Measurements from ENCODE around the gene RYR3.

RYR3 gene

DNA sequence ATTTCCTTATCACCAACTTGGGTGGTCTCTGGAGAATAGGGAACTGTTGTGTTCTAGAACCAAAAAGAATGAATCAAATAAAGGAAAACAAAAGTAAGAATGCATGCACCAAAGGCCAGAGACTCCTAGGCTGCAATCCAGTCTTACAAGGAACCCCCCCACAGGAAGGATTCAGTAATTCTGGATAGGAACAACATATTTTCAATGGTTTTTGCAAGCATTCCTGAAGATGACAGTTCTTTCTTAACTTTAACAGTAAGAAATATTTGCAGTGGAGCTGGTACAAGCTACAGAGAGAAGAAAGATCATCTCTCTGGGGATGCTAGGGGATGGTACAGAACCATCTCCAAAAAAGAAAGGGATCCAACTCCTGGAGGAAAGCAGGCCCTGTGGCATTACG lies 541.3 kb downstream of the RYR3 start:
- peak; percentile 44 for ATAC-seq
- TF ChIP-seq GLIS3 (CRISPR knock-in tag; IDR thresholded peaks at IDR 0.05) (no peak), ISL1 (CRISPR knock-in tag; IDR thresholded peaks at IDR 0.05) (no peak), PPARA (CRISPR knock-in tag; IDR thresholded peaks at IDR 0.05; ENCODE audit: borderline replicate concordance) (no peak), ZNF565 (CRISPR knock-in tag; conservative IDR thresholded peaks at IDR 0.05; ENCODE audit: low read depth) (no peak)

DNA sequence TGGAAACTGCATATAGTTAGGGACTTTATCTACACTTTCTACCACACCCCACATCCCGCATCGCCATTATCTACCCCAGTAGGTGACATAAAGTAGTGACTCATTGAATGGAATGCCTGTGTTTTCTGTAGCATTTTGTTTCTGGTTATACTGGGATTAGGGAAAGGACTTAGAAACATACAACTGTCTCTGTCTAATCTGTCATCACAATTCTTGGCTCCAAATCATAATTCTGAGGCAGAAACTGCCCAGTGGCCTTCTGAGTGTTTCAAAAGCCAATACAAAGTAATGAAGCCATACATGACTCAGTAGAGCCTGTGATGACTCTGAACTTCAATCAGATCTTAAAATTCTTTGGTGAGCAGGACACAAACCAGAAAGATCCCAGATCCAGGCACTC lies 541.8 kb downstream of the RYR3 start:
- peak; percentile 76 for ATAC-seq
- peak; percentile 81 for TF ChIP-seq ISL1 (CRISPR knock-in tag; IDR thresholded peaks at IDR 0.05)
- TF ChIP-seq, protein P1, sequence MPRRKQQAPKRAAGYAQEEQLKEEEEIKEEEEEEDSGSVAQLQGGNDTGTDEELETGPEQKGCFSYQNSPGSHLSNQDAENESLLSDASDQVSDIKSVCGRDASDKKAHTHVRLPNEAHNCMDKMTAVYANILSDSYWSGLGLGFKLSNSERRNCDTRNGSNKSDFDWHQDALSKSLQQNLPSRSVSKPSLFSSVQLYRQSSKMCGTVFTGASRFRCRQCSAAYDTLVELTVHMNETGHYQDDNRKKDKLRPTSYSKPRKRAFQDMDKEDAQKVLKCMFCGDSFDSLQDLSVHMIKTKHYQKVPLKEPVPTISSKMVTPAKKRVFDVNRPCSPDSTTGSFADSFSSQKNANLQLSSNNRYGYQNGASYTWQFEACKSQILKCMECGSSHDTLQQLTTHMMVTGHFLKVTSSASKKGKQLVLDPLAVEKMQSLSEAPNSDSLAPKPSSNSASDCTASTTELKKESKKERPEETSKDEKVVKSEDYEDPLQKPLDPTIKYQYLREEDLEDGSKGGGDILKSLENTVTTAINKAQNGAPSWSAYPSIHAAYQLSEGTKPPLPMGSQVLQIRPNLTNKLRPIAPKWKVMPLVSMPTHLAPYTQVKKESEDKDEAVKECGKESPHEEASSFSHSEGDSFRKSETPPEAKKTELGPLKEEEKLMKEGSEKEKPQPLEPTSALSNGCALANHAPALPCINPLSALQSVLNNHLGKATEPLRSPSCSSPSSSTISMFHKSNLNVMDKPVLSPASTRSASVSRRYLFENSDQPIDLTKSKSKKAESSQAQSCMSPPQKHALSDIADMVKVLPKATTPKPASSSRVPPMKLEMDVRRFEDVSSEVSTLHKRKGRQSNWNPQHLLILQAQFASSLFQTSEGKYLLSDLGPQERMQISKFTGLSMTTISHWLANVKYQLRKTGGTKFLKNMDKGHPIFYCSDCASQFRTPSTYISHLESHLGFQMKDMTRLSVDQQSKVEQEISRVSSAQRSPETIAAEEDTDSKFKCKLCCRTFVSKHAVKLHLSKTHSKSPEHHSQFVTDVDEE (CRISPR knock-in tag; IDR thresholded peaks at IDR 0.05), result no peak
- TF ChIP-seq GLIS3 (CRISPR knock-in tag; IDR thresholded peaks at IDR 0.05), result 0 out of 2 replicates have a peak, but pooled peaks have one; percentile 45
- no peak for TF ChIP-seq SNAI2 (CRISPR knock-in tag; IDR thresholded peaks at IDR 0.05)
- TF ChIP-seq ZFP3 (CRISPR knock-in tag; IDR thresholded peaks at IDR 0.05), result 0 out of 2 replicates have a peak, but pooled peaks have one; percentile 59

DNA sequence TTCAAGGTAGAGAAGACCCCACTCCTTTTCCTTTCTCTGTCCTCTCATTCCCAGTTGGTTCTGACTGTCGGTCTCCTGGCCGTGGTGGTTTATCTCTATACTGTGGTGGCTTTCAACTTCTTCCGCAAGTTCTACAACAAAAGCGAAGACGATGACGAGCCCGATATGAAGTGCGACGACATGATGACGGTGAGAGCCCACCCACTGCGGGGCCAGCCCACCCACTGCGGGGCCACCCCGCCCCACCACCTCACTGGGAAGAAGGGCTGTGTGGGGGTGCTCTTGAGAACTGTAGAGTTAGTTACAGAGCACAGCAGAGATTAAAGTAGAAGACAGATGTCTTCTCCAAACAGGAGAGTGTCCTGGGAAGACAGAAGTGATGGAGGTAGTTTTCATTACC lies 547.0 kb downstream of the RYR3 start:
- TF ChIP-seq ISL1 (CRISPR knock-in tag; IDR thresholded peaks at IDR 0.05) (no peak), ZC3H10 (CRISPR knock-in tag; IDR thresholded peaks at IDR 0.05) (no peak), ESRRG (CRISPR knock-in tag; IDR thresholded peaks at IDR 0.05) (no peak)

DNA sequence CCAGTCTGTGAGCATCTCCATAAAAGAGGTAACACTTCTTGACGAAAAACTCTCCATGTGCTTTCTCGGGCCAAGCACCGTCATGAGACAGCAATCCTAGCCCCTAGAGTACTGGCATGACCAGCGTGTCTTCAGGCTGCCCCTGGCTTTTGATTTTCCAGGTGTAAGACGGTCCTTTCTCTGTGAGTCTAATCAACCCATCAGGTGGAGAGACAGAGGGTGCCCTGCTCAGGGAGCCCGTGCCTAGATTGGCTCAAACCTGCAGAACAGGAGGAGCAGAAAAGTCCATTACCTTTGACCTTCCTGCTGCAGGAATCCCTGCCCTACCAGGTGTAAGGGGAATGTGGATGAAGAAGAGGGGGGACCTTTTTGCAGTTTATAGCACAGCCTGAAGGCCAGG lies 548.1 kb downstream of the RYR3 start:
- no peak for TF ChIP-seq ZNF70 (CRISPR knock-in tag; IDR thresholded peaks at IDR 0.05)
- no peak for TF ChIP-seq OSR1 (CRISPR knock-in tag; IDR thresholded peaks at IDR 0.05)
- TF ChIP-seq, protein P2, sequence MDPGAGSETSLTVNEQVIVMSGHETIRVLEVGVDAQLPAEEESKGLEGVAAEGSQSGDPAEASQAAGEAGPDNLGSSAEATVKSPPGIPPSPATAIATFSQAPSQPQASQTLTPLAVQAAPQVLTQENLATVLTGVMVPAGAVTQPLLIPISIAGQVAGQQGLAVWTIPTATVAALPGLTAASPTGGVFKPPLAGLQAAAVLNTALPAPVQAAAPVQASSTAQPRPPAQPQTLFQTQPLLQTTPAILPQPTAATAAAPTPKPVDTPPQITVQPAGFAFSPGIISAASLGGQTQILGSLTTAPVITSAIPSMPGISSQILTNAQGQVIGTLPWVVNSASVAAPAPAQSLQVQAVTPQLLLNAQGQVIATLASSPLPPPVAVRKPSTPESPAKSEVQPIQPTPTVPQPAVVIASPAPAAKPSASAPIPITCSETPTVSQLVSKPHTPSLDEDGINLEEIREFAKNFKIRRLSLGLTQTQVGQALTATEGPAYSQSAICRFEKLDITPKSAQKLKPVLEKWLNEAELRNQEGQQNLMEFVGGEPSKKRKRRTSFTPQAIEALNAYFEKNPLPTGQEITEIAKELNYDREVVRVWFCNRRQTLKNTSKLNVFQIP (CRISPR knock-in tag; IDR thresholded peaks at IDR 0.05; ENCODE audit: borderline replicate concordance, low read depth), result no peak
- no peak for TF ChIP-seq BACH2 (CRISPR knock-in tag; IDR thresholded peaks at IDR 0.05; ENCODE audit: borderline replicate concordance)
- no peak for TF ChIP-seq ESRRG (CRISPR knock-in tag; IDR thresholded peaks at IDR 0.05)
- TF ChIP-seq GLIS3 (CRISPR knock-in tag; IDR thresholded peaks at IDR 0.05), result no peak
- TF ChIP-seq, protein P3, sequence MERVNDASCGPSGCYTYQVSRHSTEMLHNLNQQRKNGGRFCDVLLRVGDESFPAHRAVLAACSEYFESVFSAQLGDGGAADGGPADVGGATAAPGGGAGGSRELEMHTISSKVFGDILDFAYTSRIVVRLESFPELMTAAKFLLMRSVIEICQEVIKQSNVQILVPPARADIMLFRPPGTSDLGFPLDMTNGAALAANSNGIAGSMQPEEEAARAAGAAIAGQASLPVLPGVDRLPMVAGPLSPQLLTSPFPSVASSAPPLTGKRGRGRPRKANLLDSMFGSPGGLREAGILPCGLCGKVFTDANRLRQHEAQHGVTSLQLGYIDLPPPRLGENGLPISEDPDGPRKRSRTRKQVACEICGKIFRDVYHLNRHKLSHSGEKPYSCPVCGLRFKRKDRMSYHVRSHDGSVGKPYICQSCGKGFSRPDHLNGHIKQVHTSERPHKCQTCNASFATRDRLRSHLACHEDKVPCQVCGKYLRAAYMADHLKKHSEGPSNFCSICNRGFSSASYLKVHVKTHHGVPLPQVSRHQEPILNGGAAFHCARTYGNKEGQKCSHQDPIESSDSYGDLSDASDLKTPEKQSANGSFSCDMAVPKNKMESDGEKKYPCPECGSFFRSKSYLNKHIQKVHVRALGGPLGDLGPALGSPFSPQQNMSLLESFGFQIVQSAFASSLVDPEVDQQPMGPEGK (CRISPR knock-in tag; IDR thresholded peaks at IDR 0.05; ENCODE audit: borderline replicate concordance), result no peak
- TF ChIP-seq ARNTL (CRISPR knock-in tag; IDR thresholded peaks at IDR 0.05; ENCODE audit: borderline replicate concordance, low read depth), result no peak
- TF ChIP-seq ISL1 (CRISPR knock-in tag; IDR thresholded peaks at IDR 0.05), result no peak
- ATAC-seq, result no peak

More for the DNA sequence above, 547.0 kb downstream of the RYR3 start:
- ATAC-seq, result no peak

DNA sequence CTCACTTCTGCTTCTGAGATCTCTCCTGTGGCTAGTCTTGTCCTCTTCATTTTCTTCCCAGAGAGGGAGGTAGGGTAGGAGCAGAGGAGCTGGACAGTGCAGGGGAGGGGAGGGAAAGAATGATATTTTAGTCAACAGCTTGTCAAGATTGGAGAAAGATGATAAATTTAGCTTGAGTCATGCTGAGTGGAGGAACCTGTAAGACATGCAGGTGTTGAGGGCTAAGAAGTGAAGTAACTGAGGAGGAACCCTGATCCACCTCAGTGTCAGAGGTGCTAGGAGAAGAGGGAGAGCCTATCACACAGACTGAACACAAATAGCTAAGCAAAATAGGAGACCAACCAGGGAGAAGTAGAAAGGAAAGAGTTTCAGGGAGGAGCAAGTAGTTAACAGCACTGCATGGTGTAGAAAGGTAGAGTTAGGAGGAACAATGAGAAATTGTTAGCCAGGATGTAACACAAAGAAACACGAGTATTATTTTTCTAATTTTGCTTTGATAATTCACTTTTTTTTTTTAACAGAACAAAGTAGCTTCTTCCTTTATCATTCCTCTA lies 549.3 kb downstream of the RYR3 start:
- ATAC-seq, result no peak
- no peak for TF ChIP-seq PPARA (CRISPR knock-in tag; IDR thresholded peaks at IDR 0.05; ENCODE audit: borderline replicate concordance)
- TF ChIP-seq, protein P1 (CRISPR knock-in tag; IDR thresholded peaks at IDR 0.05), result no peak
- TF ChIP-seq ZNF565 (CRISPR knock-in tag; conservative IDR thresholded peaks at IDR 0.05; ENCODE audit: low read depth), result no peak
- TF ChIP-seq ZNF8 (CRISPR knock-in tag; IDR thresholded peaks at IDR 0.05), result no peak
- no peak for TF ChIP-seq ZC3H10 (CRISPR knock-in tag; IDR thresholded peaks at IDR 0.05)
- TF ChIP-seq ZFP30 (CRISPR knock-in tag; IDR thresholded peaks at IDR 0.05), result no peak
- TF ChIP-seq, protein P3 (CRISPR knock-in tag; IDR thresholded peaks at IDR 0.05; ENCODE audit: borderline replicate concordance), result no peak
- TF ChIP-seq ESRRG (CRISPR knock-in tag; IDR thresholded peaks at IDR 0.05), result no peak
- TF ChIP-seq, protein P2 (CRISPR knock-in tag; IDR thresholded peaks at IDR 0.05; ENCODE audit: borderline replicate concordance, low read depth), result no peak
- no peak for TF ChIP-seq ARNTL (CRISPR knock-in tag; IDR thresholded peaks at IDR 0.05; ENCODE audit: borderline replicate concordance, low read depth)
- TF ChIP-seq ZFP3 (CRISPR knock-in tag; IDR thresholded peaks at IDR 0.05), result no peak
- TF ChIP-seq RARB (CRISPR knock-in tag; IDR thresholded peaks at IDR 0.05), result no peak
- no peak for TF ChIP-seq CSDC2 (CRISPR knock-in tag; IDR thresholded peaks at IDR 0.05)
- TF ChIP-seq TCF4 (CRISPR knock-in tag; IDR thresholded peaks at IDR 0.05; ENCODE audit: borderline replicate concordance), result no peak
